Lower leg skin (tissue), 3 donors: ENCODE measurements around the gene CRELD2.

Source experiments
- CTCF ChIP-seq, 3 donors: fragments of 450-650 bp; IDR thresholded peaks; one replicate each; pipeline ENCODE4 v1.5.1; 2016; ENCODE audit warnings: antibody characterized with exemption in 3 of 3, mild to moderate bottlenecking in 3 of 3, moderate library complexity in 2 of 3
- POLR2A ChIP-seq, 2 donors: fragments of 450-650 bp; IDR thresholded peaks; one replicate each; pipeline ENCODE4 v1.6.1; 2016 to 2017; ENCODE audit warnings: antibody characterized with exemption in 2 of 2, mild to moderate bottlenecking in 1 of 2, moderate library complexity in 1 of 2

- no peak for TF ChIP-seq POLR2A (IDR thresholded peaks at IDR 0.05)
- TF ChIP-seq CTCF (IDR thresholded peaks at IDR 0.05) = no peak
These were observed 46.0 kb downstream of the CRELD2 start for GRCh38 chr22:49964136-49965090.
